Measurements from ENCODE around the gene ATXN3L.

The ATXN3L gene

GRCh38 chrX:13319953-13320352 is at the start of gene ATXN3L:
Gene ATXN3L, minus strand, starts transcription at chrX:13320053. Its CDS starts 119 bp downstream, at chrX:13319934.
- DNase-seq: no peak

- DNase-seq: no peak
Observed at GRCh38 chrX:13369256-13370030, 49.6 kb upstream of the ATXN3L start.

GRCh38 chrX:13367950-13368349 is 48.1 kb upstream of the ATXN3L start:
- no peak for DNase-seq

- DNase-seq: no peak
Observed at GRCh38 chrX:13366698-13367097, 46.8 kb upstream of the ATXN3L start.

- DNase-seq: no peak
Observed at GRCh38 chrX:13365161-13365560, 45.3 kb upstream of the ATXN3L start.

- no peak for DNase-seq
Observed at GRCh38 chrX:13364230-13364857, 44.5 kb upstream of the ATXN3L start.

GRCh38 chrX:13360146-13360545 is 40.3 kb upstream of the ATXN3L start:
- peak; percentile 58 for DNase-seq

GRCh38 chrX:13357925-13358324 is 38.1 kb upstream of the ATXN3L start:
- DNase-seq: no peak

GRCh38 chrX:13346646-13347045 is 26.8 kb upstream of the ATXN3L start:
- DNase-seq: no peak

GRCh38 chrX:13345438-13345837 is 25.6 kb upstream of the ATXN3L start:
- no peak for DNase-seq

GRCh38 chrX:13345037-13345436 is 25.2 kb upstream of the ATXN3L start:
- no peak for DNase-seq

GRCh38 chrX:13341491-13342101 is 21.7 kb upstream of the ATXN3L start:
- no peak for DNase-seq

- DNase-seq: no peak
Observed at GRCh38 chrX:13340182-13340791, 20.4 kb upstream of the ATXN3L start.

- no peak for DNase-seq
Observed at GRCh38 chrX:13339607-13340006, 19.8 kb upstream of the ATXN3L start.

- no peak for DNase-seq
Observed at GRCh38 chrX:13338996-13339515, 19.2 kb upstream of the ATXN3L start.

GRCh38 chrX:13334491-13334890 is 14.6 kb upstream of the ATXN3L start:
- no peak for DNase-seq

GRCh38 chrX:13330446-13330845 is 10.6 kb upstream of the ATXN3L start:
- no peak for DNase-seq

GRCh38 chrX:13327666-13328065 is 7.8 kb upstream of the ATXN3L start:
- DNase-seq: no peak

- DNase-seq: no peak
Observed at GRCh38 chrX:13323241-13323640, 3.4 kb upstream of the ATXN3L start.

- DNase-seq: no peak
Observed at GRCh38 chrX:13317366-13317765, 2.5 kb downstream of the ATXN3L start.

- DNase-seq: no peak
Observed at GRCh38 chrX:13311560-13311959, 8.3 kb downstream of the ATXN3L start.

GRCh38 chrX:13309631-13310030 is 10.2 kb downstream of the ATXN3L start:
- DNase-seq: no peak

GRCh38 chrX:13307041-13307440 is 12.8 kb downstream of the ATXN3L start:
- no peak for DNase-seq
